Activated T-cell treated with anti-CD3 and anti-CD28 coated beads for 24 hours (primary cell): Measurements from ENCODE around the gene OSBP.
A peak's percentile ranks its signal among the peaks of the same experiment; 100 is the strongest.
"Not testable (repeated sequence)": the region's sequence is repeated elsewhere in the genome, so short reads cannot be mapped to it uniquely, and the experiment has no call there.

Source experiments
- DNase-seq: peaks from one replicate; pipeline ENCODE4 v3.0.0-alpha.2; 2020; ENCODE audit warnings: low read depth

The OSBP gene, protein sequence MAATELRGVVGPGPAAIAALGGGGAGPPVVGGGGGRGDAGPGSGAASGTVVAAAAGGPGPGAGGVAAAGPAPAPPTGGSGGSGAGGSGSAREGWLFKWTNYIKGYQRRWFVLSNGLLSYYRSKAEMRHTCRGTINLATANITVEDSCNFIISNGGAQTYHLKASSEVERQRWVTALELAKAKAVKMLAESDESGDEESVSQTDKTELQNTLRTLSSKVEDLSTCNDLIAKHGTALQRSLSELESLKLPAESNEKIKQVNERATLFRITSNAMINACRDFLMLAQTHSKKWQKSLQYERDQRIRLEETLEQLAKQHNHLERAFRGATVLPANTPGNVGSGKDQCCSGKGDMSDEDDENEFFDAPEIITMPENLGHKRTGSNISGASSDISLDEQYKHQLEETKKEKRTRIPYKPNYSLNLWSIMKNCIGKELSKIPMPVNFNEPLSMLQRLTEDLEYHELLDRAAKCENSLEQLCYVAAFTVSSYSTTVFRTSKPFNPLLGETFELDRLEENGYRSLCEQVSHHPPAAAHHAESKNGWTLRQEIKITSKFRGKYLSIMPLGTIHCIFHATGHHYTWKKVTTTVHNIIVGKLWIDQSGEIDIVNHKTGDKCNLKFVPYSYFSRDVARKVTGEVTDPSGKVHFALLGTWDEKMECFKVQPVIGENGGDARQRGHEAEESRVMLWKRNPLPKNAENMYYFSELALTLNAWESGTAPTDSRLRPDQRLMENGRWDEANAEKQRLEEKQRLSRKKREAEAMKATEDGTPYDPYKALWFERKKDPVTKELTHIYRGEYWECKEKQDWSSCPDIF

DNA sequence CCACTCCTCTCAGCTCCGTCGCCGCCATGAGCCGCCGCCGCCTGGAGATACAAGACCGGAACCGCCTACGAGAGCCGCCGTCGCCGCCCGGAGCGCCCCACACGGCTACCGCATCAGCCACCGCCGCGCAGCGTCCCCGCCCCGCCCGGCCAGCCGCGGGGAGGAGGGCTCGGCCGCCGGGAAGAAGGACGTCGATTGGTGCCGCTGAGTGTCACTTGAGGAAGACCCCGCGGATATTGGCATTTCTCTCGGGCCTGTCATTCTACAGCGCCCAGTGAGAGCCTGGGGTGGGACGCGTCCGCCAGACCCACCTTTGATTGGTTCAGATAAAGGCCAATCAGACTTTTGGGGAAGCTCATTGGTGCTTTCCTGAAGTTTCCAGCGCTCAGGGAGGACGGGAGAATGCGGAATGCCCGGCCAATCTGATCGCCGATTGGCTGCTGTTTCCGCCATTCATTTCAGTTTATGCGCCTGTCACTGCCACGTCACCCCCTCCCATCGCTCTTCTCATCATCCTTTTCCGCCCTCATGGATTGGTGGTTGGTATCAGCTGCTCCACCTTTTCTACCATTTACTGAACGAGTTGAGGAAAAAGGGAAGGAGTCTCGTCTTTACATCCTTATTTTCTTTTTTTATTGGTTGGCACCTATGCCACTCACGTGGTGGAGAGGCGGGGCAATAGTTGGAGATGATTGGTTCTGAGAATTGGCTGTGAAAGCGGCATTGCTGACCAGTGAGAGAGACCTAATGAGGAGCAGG is at the start of gene OSBP:
Gene OSBP, minus strand, starts transcription at position 138 of the 759 bp plus-strand sequence. Its CDS starts 110 bp downstream, at position 28.
- peak; percentile 98 for DNase-seq

DNA sequence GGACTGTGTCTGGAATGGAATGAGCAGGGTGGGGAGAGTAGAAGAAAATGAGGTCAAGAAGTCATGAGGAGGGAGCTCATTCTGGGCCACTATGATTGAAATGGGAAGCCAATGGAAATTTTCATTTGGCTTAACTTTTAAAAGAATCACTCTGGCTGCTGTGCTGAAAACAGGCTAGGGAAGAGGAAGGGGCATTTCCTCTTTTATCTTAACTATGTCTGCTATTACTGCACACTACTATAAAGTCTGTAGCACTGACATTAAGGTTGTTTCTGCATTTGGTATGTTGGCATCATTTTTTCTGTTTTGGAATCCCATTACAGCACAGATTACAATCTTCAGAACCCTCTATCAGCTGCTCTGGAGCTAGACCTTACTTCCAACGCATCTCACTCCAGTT is 45.0 kb upstream of the OSBP start:
- DNase-seq: no peak

DNA sequence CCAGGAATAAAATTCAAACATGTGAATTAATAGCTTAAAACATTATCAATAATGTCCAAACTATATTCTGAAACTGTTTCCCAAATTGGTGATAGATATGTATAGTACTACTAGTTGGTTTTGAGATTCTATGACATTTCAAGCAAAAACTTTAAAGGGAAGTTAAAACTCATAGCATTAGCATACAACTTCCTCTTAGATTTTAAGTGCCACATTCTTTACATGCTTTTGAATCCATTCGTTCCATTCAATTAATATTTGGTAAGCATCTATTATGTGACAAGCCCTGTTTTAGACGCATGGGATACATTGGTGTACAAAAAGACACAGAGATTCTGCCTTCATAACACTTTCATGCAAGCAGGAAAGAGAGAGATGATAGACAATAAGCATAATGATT is 44.4 kb upstream of the OSBP start:
- no peak for DNase-seq

DNA sequence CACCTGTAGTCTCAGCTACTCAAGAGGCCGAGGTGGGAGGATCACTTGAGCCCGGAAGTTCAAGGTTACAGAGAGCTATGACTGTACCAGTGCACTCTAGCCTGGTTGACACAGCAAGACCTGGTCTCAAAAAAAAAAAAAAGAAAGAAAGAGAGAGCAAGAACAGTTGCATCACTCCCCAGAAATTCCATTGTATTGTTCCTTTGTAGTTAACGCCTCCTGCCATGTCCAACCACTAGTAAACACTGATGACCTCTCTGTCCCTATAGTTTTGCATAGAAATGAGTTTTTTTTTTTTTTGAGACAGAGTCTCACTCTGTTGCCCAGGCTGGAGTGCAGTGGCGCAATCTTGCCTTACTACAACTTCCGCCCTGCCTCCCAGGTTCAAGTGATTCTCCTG is 42.5 kb upstream of the OSBP start:
- DNase-seq: no peak

DNA sequence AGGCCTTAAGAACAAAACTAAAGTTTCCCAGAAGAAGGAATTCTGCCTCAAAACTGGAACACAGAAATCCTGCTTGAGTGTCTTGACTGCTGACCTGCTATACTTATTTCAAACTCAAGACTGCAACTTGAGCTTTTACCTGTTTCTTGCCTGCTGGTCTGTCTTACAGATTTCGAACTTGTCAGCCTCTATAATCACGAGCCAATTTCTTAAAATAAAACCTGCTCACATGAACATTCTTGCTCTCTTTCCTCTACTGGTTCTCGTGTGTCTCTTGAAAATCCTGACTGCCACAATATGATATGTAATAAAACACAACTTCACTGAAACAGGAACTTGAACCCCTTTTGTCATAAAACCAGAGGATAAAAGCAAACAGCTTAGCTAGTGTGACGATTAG is 39.3 kb upstream of the OSBP start:
- no peak for DNase-seq

DNA sequence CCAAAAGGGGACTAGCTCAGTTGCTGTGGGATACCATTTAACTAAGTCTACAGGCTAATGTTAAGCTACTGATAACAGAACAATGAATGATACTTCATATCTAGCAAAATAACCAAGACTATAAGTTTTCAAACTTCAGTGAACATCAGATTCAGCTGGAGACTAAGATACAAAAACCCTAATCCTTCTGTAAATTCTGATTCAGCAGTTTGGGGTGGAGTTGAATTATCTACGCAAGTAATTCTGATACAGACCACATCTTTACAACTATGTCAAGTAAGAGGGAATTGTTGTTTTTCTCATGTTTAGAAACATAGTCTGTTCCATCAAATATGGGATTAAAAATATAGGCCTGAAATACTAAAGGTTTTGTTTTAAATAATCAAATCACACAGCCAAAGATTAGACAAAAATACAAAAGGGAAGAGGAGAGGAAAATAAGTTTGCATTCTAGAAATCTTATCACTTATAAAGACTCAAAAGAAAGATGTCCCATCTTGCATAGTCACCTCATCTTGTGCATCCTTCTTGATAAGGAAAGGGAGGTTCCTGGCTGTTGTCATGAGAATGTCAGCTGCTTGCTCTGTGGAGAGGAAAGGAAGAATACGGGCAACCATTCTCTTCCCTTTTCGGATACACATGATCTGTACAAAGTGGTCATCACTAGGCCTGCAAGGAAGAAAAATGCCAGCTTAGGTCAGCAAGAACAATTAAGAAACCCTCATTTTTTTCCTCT is 31.8 kb upstream of the OSBP start:
- DNase-seq: no peak

DNA sequence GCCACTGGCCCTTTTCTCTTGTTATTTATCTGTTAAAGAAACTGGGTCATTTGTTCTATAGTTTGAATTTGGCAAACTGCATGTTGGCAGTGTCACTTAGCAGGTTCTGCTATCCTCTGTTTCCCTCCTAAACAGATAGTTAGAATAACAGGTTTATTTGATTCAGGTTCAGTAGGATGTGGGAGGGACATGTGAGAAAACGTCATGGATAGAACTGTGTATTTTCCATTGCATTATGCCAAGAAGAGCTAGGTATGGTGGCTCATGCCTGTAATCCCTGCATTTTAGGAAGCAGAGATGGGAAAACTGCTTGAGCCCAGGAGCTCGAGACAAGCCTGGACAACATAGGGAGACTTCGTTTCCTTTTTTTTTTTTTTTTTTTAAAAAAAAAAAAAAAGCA is 29.0 kb upstream of the OSBP start:
- DNase-seq: no peak

DNA sequence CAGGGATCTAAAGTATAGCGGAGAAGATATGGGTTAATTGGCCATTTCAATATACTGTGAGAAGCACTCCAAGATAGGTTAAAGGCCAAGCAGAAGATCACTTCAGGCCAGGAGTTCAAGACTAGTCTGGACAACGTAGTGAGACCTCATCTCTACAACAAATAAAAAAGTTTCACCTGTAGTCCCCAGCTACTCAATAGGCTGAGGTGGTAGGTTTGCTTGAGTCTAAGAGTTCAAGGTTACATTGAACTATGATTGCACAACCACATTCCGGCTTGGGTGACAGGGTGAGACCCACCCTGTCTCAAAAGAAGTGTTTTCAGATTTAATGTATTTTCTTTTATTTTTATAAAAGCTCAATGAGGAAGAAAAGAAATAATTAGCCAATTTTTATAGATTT is 27.8 kb upstream of the OSBP start:
- DNase-seq: no peak

DNA sequence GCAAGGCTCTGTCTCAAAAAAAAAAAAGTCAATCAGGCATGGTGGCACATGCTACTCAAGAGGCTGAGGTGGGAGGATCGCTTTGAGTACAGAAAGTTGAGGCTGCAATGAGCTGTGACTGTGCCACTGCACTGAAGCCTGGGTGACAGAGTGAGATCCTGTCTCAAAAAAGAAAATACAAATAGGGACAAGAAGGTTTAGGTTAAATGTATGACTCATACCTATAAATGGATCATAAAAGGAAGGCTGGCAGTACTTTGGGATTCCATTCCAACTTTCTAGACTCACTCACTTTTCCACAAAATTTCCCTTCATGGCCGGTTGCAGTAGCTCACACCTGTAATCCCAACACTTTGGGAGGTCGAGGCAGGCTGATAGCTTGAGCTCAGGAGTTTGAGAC is 25.6 kb upstream of the OSBP start:
- no peak for DNase-seq

DNA sequence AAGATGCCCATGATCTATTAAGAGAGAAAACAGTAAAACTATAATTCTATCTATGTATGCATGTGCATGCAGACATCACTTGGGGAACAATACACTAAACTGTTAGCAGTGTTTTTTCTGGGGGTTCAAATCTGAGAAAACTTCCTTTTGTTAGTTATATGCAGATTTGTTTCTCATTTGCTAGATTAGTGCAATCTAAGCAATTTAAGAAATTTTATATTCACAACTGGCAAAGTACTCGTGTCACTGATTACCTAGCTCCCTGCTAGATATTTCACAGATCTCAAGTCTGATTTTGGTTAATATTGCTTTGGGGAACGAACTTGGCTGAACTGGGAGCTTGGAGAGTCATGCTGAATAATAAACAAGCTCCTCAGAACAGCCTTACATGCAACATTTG is 14.9 kb upstream of the OSBP start:
- DNase-seq: no peak

DNA sequence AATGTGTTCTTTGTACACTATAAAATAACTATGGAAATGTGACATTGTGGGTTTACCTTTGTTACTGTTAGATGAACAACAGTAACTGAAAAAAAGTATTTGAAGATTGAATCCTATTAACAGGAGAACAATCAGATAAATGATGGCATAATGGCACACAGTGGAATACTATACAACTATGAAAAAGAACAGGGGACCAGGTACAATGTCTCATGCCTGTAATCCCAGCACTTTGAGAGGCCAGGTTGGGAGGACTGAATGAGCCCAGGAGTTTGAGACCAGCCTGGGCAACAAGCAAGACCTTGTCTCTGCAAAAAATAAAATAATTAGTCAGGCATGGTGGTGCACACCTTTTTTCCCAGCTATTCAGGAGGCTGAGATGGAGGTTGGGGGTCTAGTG is 14.4 kb upstream of the OSBP start:
- no peak for DNase-seq

DNA sequence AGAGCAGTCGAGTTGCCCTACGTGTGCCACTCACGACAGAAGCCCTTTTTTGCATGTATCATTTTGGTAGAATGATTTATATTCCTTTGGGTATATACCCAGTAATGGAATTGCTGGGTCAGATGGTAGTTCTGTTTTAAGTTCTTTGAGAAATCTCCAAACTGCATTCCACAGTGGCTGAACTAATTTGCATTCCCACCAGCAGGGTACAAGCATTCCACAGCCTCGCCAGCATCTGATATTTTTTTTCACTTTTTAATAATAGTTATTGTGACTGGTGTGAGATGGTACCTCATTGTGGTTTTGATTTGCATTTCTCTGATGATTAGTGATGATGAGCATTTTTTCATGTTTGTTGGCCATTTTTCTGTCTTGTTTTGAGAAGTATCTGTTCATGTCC is 11.4 kb upstream of the OSBP start:
- not testable (repeated sequence) for DNase-seq

DNA sequence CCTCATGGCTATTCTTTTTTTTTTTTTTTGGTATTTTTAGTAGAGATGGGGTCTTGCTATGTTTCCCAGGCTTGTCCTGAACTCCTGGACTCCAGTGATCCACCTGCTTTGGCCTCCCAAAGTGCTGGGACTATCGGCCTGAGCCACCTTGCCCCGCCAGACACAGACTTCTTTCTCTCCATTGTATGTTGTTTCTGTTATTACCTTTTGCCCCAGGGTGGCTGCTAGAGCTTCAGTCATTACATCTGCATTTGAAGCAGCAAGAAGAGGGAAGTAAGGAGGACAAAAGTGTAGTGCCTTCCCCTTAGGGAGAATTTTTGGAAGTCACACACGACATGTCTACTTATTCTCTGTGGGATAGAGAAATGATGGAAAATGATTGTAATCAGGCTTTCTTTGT is 10.1 kb upstream of the OSBP start:
- DNase-seq: no peak

DNA sequence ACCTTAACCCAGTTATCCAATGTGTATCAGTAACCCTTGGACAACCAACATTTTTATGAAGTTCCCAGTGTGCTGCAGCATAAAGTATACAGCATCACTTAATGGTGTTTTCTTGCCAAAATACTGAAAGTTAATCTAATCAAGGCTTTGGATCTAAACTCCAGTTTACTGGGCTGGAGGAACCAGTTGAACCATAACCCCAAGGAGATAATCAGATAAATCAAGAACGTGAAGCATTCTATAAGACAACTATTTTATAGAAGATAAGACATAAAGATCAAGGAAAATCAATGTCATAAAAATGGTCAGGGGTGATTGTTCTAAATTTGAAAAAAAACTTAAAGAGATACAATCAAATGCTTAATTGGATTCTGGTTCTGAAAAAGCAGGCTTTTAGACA is 2.3 kb upstream of the OSBP start:
- DNase-seq: no peak

DNA sequence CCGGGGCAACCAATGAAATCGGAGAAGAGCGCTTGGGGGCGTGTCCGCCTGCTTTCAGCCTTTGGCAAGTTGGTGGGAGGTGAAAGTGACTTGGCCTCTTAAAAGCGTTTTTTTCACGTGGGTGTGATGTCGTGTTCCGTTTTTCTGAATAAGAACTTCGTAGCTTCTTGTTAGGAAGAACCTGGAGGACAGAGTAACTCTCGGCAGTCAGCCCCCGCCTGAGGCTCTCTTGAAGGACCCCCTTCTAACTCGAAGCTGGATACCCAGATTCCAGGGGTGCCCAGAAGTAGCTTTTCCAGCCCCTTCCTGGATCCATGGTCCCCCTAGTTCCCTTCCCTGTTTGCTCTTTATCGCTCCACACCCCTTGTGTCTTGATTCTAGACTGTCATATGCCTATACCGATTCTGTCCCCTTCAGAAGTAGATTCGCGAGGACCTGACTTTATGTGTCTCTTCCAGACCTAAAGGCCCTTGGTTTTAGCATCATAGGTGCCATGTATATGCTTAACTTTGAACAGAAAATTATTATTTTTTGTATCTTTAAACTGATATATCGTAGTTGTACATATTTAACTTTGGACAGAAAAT is 915 bp upstream of the OSBP start:
- DNase-seq: no peak

DNA sequence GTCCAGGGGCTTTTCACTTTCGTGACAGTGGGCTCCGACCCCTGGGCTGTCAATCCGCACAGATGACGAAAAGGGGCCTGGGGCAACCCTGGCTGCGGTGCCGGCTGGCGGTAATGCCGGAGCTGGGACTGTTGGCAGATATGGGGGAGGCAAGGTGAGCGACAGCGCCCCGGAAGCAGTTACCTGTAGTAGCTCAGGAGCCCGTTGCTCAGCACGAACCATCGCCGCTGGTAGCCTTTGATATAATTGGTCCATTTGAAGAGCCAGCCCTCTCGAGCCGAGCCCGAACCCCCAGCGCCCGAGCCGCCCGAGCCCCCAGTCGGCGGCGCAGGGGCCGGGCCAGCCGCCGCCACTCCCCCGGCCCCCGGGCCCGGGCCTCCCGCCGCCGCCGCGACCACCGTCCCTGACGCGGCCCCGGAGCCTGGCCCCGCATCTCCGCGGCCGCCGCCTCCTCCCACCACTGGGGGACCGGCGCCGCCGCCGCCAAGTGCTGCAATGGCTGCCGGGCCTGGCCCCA is 396 bp downstream of the OSBP start:
- DNase-seq: peak; percentile 31

DNA sequence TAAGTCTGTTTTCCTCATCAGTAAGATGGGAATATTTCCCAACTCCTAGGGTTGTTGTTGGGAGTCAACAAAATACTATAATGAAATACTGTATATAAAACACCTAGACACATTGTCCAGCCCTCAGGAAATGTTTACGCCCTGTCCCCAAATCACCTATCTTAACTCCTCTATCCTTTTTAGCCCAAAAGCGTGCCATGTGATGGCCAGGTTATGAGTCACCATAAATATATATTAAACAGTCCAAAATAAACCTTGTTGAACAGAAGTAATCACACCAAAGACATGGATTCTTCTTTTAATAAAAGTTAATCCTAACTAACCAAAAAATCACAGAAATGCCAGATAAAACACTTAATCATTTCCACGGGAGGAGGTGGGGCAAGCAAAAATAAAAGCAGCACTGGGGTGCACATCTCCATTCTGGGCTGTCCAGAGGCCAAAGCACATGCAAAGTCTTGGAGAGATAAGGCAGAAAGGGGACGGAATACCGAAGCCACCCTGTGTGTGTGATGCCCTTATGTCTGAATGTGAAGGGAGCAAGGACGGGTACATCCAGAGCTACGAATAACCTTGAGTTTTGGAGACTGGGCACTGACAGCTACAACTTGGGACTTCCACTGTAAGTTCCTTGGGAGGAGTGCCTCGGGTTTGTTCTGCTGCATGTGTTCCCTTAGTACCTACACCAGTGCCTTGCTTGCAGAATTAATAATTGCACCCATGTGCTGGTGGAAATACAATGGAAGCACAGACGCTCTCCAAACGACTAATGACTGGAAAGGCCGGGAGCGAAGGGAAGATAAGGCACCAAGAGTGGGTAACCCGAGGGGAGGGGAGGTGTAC is 1.1 kb downstream of the OSBP start:
- no peak for DNase-seq

DNA sequence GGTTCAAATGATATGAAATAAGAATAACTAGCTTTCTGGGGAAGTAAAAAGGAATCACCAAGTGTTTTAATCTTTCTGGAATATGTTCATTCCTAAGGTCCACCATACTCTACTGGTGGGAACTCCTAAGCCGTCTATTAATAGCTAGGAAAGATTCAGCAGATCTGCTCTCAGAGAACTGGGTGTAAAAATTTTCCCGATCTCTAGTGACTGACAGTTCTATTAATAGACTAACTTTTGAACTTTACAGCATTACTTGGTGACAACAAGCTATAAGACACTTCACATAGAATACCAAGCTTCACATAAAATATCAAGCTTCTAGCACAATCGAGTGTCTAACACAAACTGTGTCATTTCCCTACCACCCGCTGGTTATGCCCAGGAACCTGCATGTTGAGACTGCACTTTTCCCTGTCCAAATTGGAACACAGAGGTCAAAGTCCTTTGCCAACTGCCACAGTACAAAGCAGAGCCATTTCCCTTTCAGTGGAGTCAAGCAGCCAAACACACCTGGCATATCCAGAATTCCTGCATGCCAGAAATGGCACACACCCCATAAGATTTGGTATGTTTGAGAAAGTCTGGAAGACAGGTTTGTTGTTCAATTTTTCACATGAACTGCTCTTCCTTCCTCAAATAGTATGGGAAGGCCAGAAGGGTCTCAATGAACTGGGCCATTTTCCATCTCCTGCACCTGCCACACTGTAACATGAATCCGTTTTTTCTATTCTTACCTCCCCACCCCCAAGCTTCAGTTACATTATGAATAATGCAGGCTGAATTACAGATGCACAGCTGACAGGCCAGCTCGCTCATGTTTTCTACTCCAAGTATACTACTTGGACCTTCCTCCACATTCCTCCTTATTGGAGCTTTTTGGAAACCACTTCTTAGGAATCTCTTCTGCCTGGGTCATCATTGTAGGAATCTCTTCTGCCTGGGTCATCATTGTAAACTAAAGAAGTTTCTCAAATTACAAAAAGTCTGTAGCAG is 3.7 kb downstream of the OSBP start:
- DNase-seq: no peak

DNA sequence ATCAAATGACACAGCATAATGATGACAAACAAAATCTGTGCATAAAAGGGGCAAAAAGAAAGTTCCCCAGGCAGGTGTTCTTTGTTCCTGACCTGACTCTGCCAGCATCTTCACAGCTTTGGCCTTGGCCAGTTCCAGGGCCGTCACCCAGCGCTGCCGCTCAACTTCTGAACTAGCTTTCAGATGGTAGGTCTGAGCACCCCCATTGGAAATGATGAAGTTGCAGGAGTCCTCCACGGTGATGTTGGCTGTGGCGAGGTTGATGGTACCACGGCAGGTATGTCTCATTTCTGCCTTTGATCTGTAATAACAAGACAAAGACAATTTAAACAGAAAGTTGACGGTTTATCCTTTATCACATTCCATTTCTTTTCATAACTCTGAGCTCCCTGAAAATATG is 5.3 kb downstream of the OSBP start:
- DNase-seq: no peak
